ENCODE data around the gene FGD3.

FGD3 gene

GRCh38 chr9:93083592-93084470, 136.5 kb downstream of the FGD3 start:
- H3K4me3 ChIP-seq (ENCODE audit: low read depth, low read length) = no peak overlapping the region
- no peak for TF ChIP-seq CTCF (IDR thresholded peaks at IDR 0.05; ENCODE audit: borderline replicate concordance, insufficient read depth, low read depth, low read length)

- no peak overlapping the region for H3K4me3 ChIP-seq (ENCODE audit: low read depth, low read length)
- TF ChIP-seq CTCF (IDR thresholded peaks at IDR 0.05; ENCODE audit: borderline replicate concordance, insufficient read depth, low read depth, low read length) = no peak
Observed at GRCh38 chr9:93084471-93084881, 137.2 kb downstream of the FGD3 start.

- no peak for TF ChIP-seq CTCF (IDR thresholded peaks at IDR 0.05; ENCODE audit: borderline replicate concordance, insufficient read depth, low read depth, low read length)
- no peak overlapping the region for H3K4me3 ChIP-seq (ENCODE audit: low read depth, low read length)
Observed at GRCh38 chr9:93085676-93086075, 138.4 kb downstream of the FGD3 start.
